Vagina (tissue), 2 donors: ENCODE results near the gene GLP1R. TPM values are rescaled to one million over a fixed set of nuclear protein-coding genes. Genes with fewer than 3 reads are reported as not detected.

Experiments used
- DNase-seq, 2 donors: peaks; one replicate each; pipeline ENCODE4 v3.0.0-alpha.2; 2017; ENCODE audit errors: extremely low spot score in 2 of 2
- H3K27ac ChIP-seq: fragments of 200-600 bp; sonication (generic); one replicate; pipeline ENCODE4 v1.5.1; 2019
- H3K27me3 ChIP-seq: fragments of 200-600 bp; sonication (generic); one replicate; pipeline ENCODE4 v1.5.1; 2019
- H3K36me3 ChIP-seq, 2 donors: fragments of 200-600 bp; sonication (generic); one replicate each; pipeline ENCODE4 v1.5.1; 2017 to 2019
- H3K4me1 ChIP-seq: fragments of 200-600 bp; sonication (generic); one replicate; pipeline ENCODE4 v1.5.1; 2019
- H3K4me3 ChIP-seq, 2 donors: fragments of 200-600 bp; sonication (generic); 1 replicate in 1 of 2; 2 replicates in 1 of 2; pipeline ENCODE4 v1.5.1; 2016 to 2019
- H3K9me3 ChIP-seq: fragments of 200-600 bp; sonication (generic); one replicate; pipeline ENCODE4 v1.5.1; 2019
- CTCF ChIP-seq, 3 experiments: fragments of 450-650 bp in 2 of 3; fragments of 200-600 bp in 1 of 3; sonication (generic) in 1 of 3; IDR thresholded peaks; one replicate each; pipeline ENCODE4 v1.5.1; 2017 to 2019; ENCODE audit warnings: antibody characterized with exemption in 3 of 3, mild to moderate bottlenecking in 2 of 3, moderate library complexity in 2 of 3
- POLR2A ChIP-seq, 2 donors: fragments of 450-650 bp; IDR thresholded peaks; one replicate each; pipeline ENCODE4 v1.6.1; 2017; ENCODE audit warnings: antibody characterized with exemption in 2 of 2, mild to moderate bottlenecking in 2 of 2, moderate library complexity in 2 of 2
- POLR2AphosphoS5 ChIP-seq, 2 donors: sonication (generic); formaldehyde crosslinking; IDR thresholded peaks; one replicate each; pipeline ENCODE4 v1.9.0; 2017; ENCODE audit warnings: antibody characterized with exemption in 2 of 2, mild to moderate bottlenecking in 2 of 2, low read depth in 1 of 2; ENCODE audit not compliant: insufficient read depth in 1 of 2
- intact Hi-C: fragments of 100-400 bp; cut with DNase I; formaldehyde crosslinking; loops from one replicate; pipeline ENCODE4 v1.15.1; 2023
- total RNA-seq: library from RNA; depleted of rRNA; stranded (reverse); fragments of >200 nt; gene quantifications from one replicate; pipeline ENCODE4 v1.2.3, GENCODE V29; 2016

GLP1R gene
- total RNA-seq, 1 donor from 2014 or later, result not detected

- Histone ChIP-seq H3K9me3 (no peaks in the 10 kb centered on the region), H3K27me3 (no peaks in the 10 kb centered on the region), H3K36me3 (peaks cover 0 to 5% of the 10 kb centered on the region in 2 donors), H3K27ac (peak overlapping the region; percentile 90), H3K4me1 (peaks cover 19% of the 10 kb centered on the region), H3K4me3 (peak overlapping the region; percentile 62 to 65)
- intact Hi-C loops, result no loop called here
- no peak for TF ChIP-seq POLR2A (IDR thresholded peaks at IDR 0.05)
- no peak for TF ChIP-seq POLR2AphosphoS5 (IDR thresholded peaks at IDR 0.05; ENCODE audit: insufficient read depth in 1 of 2, low read depth in 1 of 2)
- DNase-seq, result no peak
Observed at GRCh38 chr6:39114388-39114703, 65.8 kb downstream of the GLP1R start.

- intact Hi-C loops, result no loop called here
- DNase-seq, result peak in 1 of 2 donors; percentile 90
- peak within 1 kb of the TSS; percentile 62 to 65 for H3K4me3 ChIP-seq
- H3K36me3 ChIP-seq, result no peaks in the 10 kb centered on the region
- no peaks in the 10 kb centered on the region for H3K27me3 ChIP-seq
- peak in 1 of 2 donors; percentile 91 for TF ChIP-seq POLR2AphosphoS5 (IDR thresholded peaks at IDR 0.05; ENCODE audit: insufficient read depth in 1 of 2, low read depth in 1 of 2)
- TF ChIP-seq CTCF (IDR thresholded peaks at IDR 0.05), result no peak
- TF ChIP-seq POLR2A (IDR thresholded peaks at IDR 0.05), result peak in 1 of 2 donors; percentile 42
- H3K9me3 ChIP-seq, result no peaks in the 10 kb centered on the region
- peaks cover 19% of the 10 kb centered on the region for H3K4me1 ChIP-seq
- peak within 1 kb of the TSS; percentile 90 for H3K27ac ChIP-seq
Observed at GRCh38 chr6:39114704-39115599, 66.4 kb downstream of the GLP1R start, which contains the start of gene SAYSD1. SAYSD1 (minus strand) TSS chr6:39115186; CDS start chr6:39115089, 97 bp downstream.

- Histone ChIP-seq H3K4me1 (peaks cover 11% of the 10 kb centered on the region), H3K27ac (no peak overlapping the region), H3K4me3 (no peak overlapping the region), H3K36me3 (no peaks in the 10 kb centered on the region), H3K27me3 (no peaks in the 10 kb centered on the region), H3K9me3 (no peaks in the 10 kb centered on the region)
- TF ChIP-seq POLR2A (IDR thresholded peaks at IDR 0.05) (no peak), POLR2AphosphoS5 (IDR thresholded peaks at IDR 0.05; ENCODE audit: insufficient read depth in 1 of 2, low read depth in 1 of 2) (no peak), CTCF (IDR thresholded peaks at IDR 0.05) (no peak)
- intact Hi-C loops, result no loop called here
- no peak for DNase-seq
Observed at GRCh38 chr6:39118921-39119320, 70.3 kb downstream of the GLP1R start.

- DNase-seq, result no peak
- no peak for TF ChIP-seq POLR2A (IDR thresholded peaks at IDR 0.05)
- TF ChIP-seq POLR2AphosphoS5 (IDR thresholded peaks at IDR 0.05; ENCODE audit: insufficient read depth in 1 of 2, low read depth in 1 of 2), result no peak
- TF ChIP-seq CTCF (IDR thresholded peaks at IDR 0.05), result no peak
- no peak overlapping the region for H3K27ac ChIP-seq
- no peaks in the 10 kb centered on the region for H3K9me3 ChIP-seq
- intact Hi-C loops, result no loop called here
- H3K36me3 ChIP-seq, result no peaks in the 10 kb centered on the region
- H3K4me3 ChIP-seq, result no peak overlapping the region
- H3K4me1 ChIP-seq, result no peaks in the 10 kb centered on the region
- no peaks in the 10 kb centered on the region for H3K27me3 ChIP-seq
Observed at GRCh38 chr6:39124114-39124513, 75.5 kb downstream of the GLP1R start.

- Histone ChIP-seq H3K4me1 (no peaks in the 10 kb centered on the region), H3K27ac (no peak overlapping the region), H3K4me3 (no peak overlapping the region), H3K36me3 (no peaks in the 10 kb centered on the region), H3K9me3 (no peaks in the 10 kb centered on the region), H3K27me3 (no peaks in the 10 kb centered on the region)
- DNase-seq, result no peak
- TF ChIP-seq POLR2A (IDR thresholded peaks at IDR 0.05) (no peak), CTCF (IDR thresholded peaks at IDR 0.05) (no peak), POLR2AphosphoS5 (IDR thresholded peaks at IDR 0.05; ENCODE audit: insufficient read depth in 1 of 2, low read depth in 1 of 2) (no peak)
- intact Hi-C loops, result no loop called here
Observed at GRCh38 chr6:39128106-39128505, 79.5 kb downstream of the GLP1R start.
